ELF-1 (cell line): ENCODE data around the gene TAF1L.

Experiments
- DNase-seq: peaks from one replicate; pipeline ENCODE4 v3.0.0-alpha.2; 2016; ENCODE audit warnings: low read depth, low spot score

Gene TAF1L

GRCh38 chr9:32589083-32589723 lies 46.3 kb downstream of the TAF1L start:
- DNase-seq = no peak

GRCh38 chr9:32587901-32588300 lies 47.6 kb downstream of the TAF1L start:
- no peak for DNase-seq

- DNase-seq = no peak
Measured at GRCh38 chr9:32584784-32585183, 50.7 kb downstream of the TAF1L start.

- peak; percentile 30 for DNase-seq
Measured at GRCh38 chr9:32581512-32582143, 53.8 kb downstream of the TAF1L start.

GRCh38 chr9:32580631-32581300 lies 54.7 kb downstream of the TAF1L start:
- no peak for DNase-seq

- DNase-seq = peak; percentile 34
Measured at GRCh38 chr9:32579706-32580331, 55.6 kb downstream of the TAF1L start.
